Right ventricle myocardium inferior (tissue), 1 donor: Measurements from ENCODE around the gene EXPH5. TPM values are rescaled to one million over a fixed set of nuclear protein-coding genes. Genes with fewer than 3 reads are reported as not detected.
"Not testable (repeated sequence)": the region's sequence is repeated elsewhere in the genome, so short reads cannot be mapped to it uniquely, and the experiment has no call there.

Source experiments
- ATAC-seq: fragments of 200-7000 bp; cut with Tn5 transposase; one replicate; pipeline ENCODE4 v1.9.1; 2020; ENCODE audit warnings: mild to moderate bottlenecking, moderate library complexity
- DNase-seq: peaks from one replicate; pipeline ENCODE4 v3.0.0; 2021; ENCODE audit errors: missing footprints
- intact Hi-C: fragments of 100-400 bp; cut with DNase I; formaldehyde crosslinking; loops from one replicate; pipeline ENCODE4 v1.11.0; 2022
- long read RNA-seq: library from polyadenylated mRNA; unstranded; transcript quantifications from one replicate; pipeline ENCODE4 v2.0.0, GENCODE V29; 2021
- total RNA-seq: library from RNA; stranded (reverse); fragmentation: NEBNext Ultra II Directional; extraction: Animal tissue kit (Norgen Biotek cat#: 25700); gene quantifications from one replicate; pipeline ENCODE4 v1.2.1, GENCODE V29; 2021
- donor health status: DM: no; HTN: yes; CAD: no; lungs with severe emphysema.

EXPH5 gene, protein sequence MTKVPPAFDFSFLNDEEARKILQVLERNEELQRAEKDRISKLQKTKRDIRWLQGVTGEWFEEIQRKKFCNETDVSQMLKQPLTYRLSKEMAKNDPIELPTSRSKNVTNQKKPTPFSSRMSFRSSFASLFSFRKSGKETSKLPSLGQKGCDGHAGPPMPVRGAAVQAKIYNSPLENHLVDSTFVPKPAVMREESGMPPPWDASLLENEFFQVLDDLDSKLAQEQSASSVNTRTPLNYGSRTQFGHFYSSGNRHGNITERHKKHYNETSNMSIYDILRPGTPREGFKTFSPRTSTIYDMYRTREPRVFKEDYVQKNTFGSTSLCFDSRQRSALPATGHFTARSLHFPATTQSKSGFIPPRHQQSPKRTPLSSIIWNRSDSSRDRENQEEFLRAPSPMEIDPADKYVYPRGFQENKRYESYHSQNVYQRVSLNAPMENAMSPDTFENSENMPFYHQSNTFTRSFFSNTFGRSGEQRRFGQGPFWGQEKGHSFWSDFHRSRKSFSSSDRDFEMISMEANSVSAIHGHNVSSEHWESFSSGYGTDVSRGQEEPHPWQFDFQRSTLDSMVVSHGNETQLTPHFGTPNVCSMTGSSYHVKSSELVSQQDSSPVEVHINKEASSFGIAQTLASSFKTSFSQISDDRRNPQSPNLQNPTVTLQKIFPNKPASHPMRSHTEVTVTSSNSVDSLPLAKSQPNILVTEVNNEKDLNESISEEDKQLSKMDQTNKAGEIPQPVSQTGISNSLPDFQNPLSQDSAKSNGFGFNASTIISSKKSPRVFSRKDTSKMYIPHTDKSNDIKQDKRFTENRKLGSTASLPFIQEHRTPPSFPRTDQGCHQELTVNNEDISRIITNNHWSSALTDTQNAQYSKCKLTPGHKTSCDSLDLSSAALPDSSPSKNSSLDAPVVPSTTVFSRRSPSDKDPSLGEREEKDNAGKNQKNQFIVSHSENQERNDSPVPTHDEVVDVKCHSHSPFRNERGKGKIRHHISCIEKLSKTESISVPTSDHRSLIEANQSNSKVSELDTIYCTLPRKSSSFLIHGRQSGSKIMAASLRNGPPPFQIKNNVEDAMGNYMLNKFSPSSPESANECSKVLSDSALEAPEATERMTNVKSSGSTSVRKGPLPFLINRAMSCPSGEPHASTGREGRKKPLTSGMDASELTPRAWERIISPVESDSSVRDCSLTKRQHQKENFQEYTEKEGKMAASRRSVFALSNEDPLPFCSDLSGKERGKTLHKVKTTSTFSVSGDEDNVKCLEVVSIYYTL (N-terminal part only)
- total RNA-seq = 2.2 TPM
- long read RNA-seq = 0 reads

DNA sequence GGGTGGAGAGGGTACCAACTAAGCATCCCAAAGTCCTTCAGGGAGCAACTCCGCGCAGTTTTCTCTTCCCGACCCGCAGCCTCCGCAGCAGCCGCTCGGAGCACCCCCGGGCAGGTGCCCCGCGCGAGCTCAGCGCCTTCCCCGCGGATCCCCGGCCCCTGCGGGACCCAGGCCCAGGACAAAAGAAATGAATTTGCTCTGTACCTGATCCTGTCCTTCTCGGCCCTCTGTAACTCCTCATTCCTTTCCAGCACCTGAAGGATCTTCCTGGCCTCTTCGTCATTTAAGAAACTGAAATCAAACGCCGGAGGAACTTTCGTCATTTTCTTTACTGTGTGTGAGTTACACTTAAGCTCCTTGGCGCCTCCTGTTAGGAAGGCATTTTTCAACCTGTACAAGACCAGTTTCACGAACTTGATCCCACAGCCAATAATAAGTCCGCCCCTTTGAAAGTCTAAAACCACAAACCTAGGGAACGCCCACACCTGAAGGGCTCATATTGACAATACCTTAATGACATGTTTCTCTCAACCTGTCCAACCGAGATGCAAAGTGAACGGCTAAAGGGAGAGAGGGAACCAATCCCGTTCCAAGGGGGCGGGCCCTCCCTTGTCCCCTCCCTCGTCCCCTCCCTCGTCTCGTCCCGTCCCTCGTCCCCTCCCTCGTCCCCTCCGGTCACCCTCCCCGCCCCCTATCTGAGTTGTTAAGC, at the start of gene EXPH5:
TSS of gene EXPH5 (minus strand) at position 555 of the 709 bp plus-strand sequence. CDS start at position 323, 232 bp downstream.
- intact Hi-C loops = loop anchor here (5.0 kb wide), 2 partner anchors 54 to 126 kb away; partner anchors contain the start of gene C11orf65
- DNase-seq = peak; percentile 86
- ATAC-seq = peak; percentile 99

DNA sequence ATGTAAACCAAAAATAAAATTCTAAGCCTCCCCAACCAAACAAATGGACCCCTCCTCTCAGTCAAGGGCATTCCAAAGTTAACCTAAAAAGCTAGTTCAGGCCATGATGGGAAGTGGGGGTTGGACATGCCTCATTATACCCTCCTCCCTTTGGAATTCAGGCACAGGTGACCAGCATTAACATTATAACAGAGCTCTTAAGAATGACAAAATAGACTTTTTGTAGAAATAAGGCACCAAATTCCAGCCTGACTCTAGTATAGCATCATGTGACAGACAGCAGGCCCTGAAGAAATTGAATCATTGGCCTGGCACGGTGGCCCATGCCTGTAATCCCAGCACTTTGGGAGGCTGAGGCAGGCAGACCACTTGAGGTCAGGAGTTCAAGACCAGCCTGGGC, 48.2 kb upstream of the EXPH5 start:
- not testable (repeated sequence) for DNase-seq, ATAC-seq
- intact Hi-C loops = loop anchor here (10.0 kb wide), 1 partner anchor 147 kb away; the partner anchor contains the start of gene POGLUT3

- ATAC-seq = no peak
- no peak for DNase-seq
- intact Hi-C loops = no loop called here
These were observed 45.6 kb upstream of the EXPH5 start for GRCh38 chr11:108639146-108639545.

DNA sequence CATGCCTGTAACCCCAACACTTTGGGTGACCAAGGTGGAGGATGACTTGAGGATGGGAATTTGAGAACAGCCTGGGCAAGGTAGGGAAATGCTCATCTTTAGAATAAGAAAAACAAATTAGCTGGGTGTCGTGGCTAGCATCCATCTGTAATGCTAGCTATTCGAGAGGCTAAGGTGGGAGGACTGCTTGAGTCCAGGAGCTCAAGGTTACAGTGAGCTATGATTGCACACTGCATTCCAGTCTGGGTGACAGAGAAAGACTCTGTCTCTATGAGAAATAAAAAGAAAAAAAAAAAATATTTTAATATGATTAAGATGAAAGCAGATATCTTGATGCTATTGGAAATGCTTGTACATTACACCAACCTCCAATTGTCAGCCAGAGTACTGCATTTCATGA, 42.7 kb upstream of the EXPH5 start:
- ATAC-seq (no peak), DNase-seq (no peak)
- intact Hi-C loops = no loop called here

DNA sequence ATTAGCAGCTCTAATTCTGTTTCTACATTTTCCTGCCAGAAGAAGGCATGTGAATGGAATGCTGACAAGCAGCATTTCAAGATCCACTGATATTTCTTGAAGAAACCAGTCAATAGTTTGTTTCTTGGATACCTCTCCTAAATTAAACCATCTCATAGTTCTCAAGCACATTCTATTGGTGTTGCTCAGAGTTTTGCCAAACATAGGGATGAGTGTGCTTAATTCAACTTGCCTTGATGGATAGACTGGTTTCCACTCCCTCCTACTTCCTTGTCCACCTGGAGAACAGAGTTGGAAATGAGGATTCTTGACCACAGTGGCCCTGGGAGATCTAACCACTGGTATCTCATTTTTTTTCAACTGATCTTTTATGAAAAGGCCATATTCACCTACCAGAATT, 41.5 kb upstream of the EXPH5 start:
- intact Hi-C loops = no loop called here
- ATAC-seq (no peak), DNase-seq (no peak)

DNA sequence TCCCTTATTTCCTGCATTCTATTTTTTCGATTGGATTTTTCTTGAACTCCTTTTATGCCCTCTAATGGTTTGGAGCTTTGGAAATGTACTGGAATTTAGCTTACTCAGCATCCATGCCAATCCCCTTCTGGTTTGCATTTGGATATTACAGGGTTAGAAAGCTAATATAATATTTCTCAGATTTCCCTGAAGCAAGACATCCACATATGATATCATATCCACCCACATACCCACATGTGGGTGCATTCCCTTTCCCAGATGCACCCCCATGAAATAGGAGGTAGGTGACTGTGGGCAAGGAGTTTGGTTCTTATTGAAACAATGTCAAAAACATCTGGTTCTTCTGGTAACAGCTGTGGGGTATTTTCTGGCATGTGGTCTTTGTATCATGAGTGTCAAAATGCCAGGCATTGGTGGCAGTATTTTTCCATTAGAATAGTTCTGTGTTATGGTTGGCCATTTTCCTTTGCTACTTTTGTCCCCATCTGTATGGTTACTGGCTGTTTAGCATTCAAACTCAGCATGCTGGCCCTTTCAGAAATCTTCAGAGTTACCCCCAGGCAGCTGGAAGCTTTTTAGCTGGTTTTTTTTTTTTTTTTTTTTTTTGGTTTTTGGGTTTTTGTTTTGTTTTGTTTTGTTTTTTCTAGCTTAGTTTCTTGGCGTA, 38.6 kb upstream of the EXPH5 start:
- no peak for DNase-seq
- no peak for ATAC-seq
- intact Hi-C loops = no loop called here

DNA sequence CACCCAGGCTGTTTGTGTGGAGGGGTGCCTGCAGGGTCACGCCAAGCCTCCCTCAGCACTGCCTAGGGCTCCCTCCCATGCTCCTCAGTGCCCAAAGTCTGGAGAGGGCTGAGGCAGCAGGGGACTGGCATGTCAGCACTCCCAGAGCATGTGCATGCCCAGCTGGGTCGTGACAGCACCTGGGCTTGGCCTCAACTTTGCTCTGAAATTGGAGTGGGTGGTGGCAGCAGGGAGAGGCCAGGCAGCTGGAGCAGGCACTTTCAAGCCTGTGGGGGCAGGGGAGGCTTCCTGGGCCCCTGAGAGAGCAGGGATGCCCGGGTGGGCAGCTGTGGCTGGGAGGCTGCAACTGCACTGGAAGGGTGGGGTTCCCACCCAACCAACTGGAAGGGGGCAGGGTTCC, 35.7 kb upstream of the EXPH5 start:
- ATAC-seq (no peak), DNase-seq (no peak)
- intact Hi-C loops = no loop called here

DNA sequence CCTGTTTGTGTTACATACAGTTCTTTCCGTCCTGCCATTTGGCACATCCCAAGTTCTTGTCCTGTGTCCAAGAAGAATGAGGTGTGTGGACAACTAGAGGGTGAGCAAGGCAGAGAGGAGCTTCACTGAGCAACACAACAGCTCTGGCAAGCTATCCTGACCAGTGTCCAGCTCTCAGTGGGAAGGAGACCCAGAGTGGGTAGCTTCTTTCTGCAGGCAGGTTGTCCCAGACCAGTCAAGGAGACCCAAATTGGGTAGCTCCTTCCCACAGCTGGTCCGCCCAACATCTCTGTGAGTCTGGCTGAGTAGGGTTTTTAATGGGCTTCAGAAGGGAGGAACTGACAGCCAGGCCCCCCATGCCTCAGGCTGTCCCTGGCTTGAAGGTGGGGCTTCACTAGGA, 35.2 kb upstream of the EXPH5 start:
- intact Hi-C loops = no loop called here
- ATAC-seq (no peak), DNase-seq (no peak)

- DNase-seq = no peak
- ATAC-seq = no peak
- intact Hi-C loops = no loop called here
These were observed 34.8 kb upstream of the EXPH5 start for GRCh38 chr11:108628326-108628725.

DNA sequence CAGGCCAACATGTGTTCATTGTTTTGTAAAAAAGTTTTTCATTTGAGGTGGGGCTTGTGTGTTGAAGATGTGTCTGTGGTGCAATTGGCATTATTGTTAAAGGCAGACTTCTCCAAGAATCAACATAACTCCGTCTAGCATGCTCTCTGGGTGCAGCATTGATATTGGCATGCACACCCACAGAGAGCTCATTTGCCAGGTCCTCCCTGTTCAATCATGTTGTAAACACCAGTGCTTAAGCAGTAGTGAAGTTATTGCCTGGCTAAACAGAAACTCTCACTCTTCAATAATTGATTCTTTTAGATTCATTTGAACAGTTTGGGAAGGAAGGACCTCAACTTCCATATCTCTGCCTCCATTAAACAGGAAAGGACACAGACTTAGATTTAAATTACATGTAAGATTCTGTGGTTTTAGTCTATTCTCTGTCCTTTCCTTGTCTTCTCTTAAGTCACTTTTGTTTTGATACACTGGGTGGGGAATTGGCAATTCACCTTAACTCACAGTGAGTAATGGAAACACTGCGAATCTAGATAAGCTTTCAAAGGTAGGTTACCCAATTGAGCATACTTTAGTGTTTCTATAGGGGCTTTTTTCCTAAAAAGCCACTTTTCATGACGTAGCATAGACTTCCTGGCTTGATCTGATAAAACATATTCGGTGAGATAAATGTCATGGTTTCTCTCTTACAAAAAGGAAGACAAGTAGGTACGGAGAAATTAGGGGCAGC, 30.8 kb upstream of the EXPH5 start:
- DNase-seq = no peak
- intact Hi-C loops = no loop called here
- ATAC-seq = no peak

GRCh38 chr11:108622341-108622740, 28.8 kb upstream of the EXPH5 start:
- intact Hi-C loops = no loop called here
- ATAC-seq (no peak), DNase-seq (no peak)

DNA sequence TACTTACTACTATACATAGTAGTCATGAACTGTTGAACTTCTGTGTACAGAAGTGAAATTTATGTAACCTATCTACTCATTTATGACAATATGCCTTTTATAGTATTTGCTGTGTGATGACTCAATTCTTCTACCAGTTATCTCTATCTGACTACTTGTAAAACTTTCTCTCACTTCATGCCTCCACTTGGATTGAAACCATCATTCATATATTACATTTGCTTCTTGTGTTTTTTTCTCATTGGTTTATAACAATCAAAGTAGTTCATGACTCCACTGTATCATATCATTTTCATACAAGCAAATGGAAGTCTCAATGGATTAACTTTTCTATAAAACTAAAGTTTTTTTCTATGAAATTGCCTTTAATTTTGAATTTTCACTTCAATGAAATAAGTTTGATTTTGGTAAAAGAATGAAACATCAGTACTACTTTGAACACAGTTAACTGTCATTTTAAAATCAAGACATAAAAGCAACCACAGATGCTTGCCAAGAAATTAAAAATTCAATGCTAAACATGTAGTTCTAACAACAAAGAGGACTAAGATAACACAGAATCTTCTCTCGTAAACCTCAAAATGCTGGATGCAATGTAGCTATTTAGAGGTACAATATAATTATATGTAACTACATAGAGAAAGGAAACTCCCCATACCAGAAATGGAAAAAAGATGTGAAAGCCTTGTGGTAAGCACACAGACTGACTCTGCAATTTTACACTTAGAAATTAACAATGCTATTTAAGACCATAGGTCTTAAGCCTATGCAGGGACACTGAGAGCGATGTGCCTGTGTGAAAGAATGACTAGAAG, 27.6 kb upstream of the EXPH5 start:
- no peak for ATAC-seq

DNA sequence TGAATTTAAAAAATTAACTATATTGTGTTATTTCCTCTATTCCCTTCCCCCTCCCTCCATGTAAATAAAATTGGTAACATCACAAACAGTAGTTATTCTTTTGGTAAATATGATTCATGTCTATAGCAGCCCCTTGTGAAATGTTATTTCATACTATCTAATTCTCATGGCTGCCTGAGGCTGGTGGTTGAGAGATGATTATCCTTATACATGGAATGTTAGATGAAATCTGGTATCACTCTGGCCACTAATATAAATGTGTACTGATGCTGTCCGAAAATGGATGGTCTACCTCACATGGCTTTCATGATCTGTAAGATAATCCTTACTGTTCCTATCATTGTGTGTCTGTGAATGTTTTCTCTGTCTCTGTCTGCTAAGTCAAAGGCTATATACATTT, 25.0 kb upstream of the EXPH5 start:
- intact Hi-C loops = no loop called here
- ATAC-seq = no peak
- DNase-seq = no peak

More for the DNA sequence above, 27.6 kb upstream of the EXPH5 start:
- intact Hi-C loops = no loop called here
- DNase-seq = no peak

DNA sequence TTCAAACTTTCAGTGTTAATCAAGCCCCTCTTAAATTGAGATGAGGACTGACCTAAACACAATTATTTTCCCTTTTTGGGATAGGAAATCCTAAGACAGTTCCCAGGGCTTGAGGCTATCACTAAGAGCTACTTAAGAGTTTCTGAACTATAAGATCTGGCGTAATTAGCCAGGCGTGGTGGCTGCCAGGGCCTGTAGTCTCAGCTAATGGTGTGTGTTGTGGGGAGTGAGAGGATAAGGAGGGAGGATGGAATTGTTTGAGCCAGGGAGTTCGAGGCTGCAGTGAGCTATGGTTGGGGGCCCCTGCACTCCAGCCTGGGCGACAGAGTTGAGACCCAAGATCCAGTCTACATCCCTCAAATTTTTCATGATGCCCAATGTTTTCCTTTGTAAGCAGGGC, 23.5 kb upstream of the EXPH5 start:
- DNase-seq = no peak
- intact Hi-C loops = no loop called here
- ATAC-seq = no peak

GRCh38 chr11:108616549-108616948, 23.0 kb upstream of the EXPH5 start:
- ATAC-seq (no peak), DNase-seq (no peak)
- intact Hi-C loops = no loop called here

DNA sequence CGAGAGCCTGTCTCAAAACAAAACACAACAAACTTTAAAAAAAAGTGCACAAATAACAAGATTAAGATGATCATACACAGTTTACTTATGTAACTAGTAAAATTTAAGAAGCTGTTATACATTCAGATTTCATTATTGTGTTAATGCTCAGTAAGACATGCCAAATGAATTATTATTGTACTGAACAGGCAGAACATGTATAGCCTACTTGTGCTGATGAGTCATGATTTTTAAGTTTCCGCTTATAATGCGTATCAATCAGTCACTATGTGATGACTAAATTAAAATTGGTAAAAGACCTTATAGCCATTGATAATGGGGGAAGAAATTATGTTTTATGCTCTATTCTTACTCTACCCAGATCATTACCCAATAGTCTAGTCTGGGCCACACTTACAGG, 20.5 kb upstream of the EXPH5 start:
- no peak for ATAC-seq
- intact Hi-C loops = no loop called here

DNA sequence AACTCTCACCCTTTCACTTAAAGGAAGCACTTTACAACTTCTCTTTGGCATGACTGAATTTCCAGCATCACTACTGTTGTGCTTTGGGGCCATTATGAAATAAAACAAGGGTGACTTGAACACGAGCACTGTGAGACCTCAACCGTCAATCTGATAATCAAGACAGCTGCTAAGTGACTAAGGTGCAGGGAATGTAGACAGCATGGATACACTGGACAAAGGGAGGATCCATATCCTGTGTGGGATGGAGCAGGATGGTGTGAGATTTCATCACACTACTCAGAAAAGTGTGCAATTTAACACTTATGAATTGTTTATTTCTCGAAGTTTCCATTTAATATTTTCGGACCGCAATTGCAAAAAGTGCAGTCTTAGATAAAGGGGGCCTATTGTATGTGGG, 16.1 kb upstream of the EXPH5 start:
- intact Hi-C loops = no loop called here
- no peak for DNase-seq
- ATAC-seq = no peak

More for the DNA sequence above, 20.5 kb upstream of the EXPH5 start:
- no peak for DNase-seq
